HepG2 (cell line): ENCODE measurements around the gene ZNF844. TPM values are rescaled to one million over a fixed set of nuclear protein-coding genes. Genes with fewer than 3 reads are reported as not detected.

Source experiments
- ATAC-seq: fragments of 200-7000 bp; cut with Tn5 transposase; 3 replicates; pipeline ENCODE4 v1.9.1; 2020; ENCODE audit warnings: mild to moderate bottlenecking, moderate library complexity
- BruUV-seq: library from RNA; stranded (reverse); fragments of 400-500 nt; replicated peaks from 2 replicates; lab custom pipeline; 2021; lab: Mats Ljungman, UMichigan
- CTCF ChIA-PET: fragments of 300-600 bp; formaldehyde crosslinking; extraction: SDS; loops from one replicate; lab custom pipeline; 2021; ENCODE audit warnings: low total read pairs, inconsistent platforms, low intra/inter-chr PET ratio; lab: Yijun Ruan, JAX
- POLR2A ChIA-PET: fragments of 350-600 bp; sonication (Branson Sonifier 250); formaldehyde crosslinking; loops from one replicate; lab custom pipeline; 2020; ENCODE audit warnings: antibody characterized with exemption, inconsistent platforms; lab: Yijun Ruan, JAX
- DNase-seq: peaks from one replicate; pipeline ENCODE4 v3.0.0-alpha.2; 2015; ENCODE audit warnings: low spot score
- FAIRE-seq: peaks from 3 replicates; lab custom pipeline; 2011; peaks lifted over from hg19 to GRCh38; lab: Jason Lieb, UNC
- H2AFZ ChIP-seq: one replicate; pipeline ENCODE4 v1.6.1; 2011; ENCODE audit warnings: low read length, inconsistent platforms
- H3K27ac ChIP-seq: fragments of 300-600 bp; 3 replicates; pipeline ENCODE4 v1.8.0; 2011; ENCODE audit warnings: mixed run types, mild to moderate bottlenecking, mixed read lengths, low read length, inconsistent platforms; ENCODE audit not compliant: insufficient read depth; ENCODE audit errors: extremely low read length
- H3K27me3 ChIP-seq, 2 experiments: fragments of 200-600 bp in 1 of 2; 2 replicates in 1 of 2; 3 replicates in 1 of 2; pipeline versions ENCODE4 v1.6.0 to v1.8.0; 2011; ENCODE audit warnings: low read length in 2 of 2, mild to moderate bottlenecking in 2 of 2, moderate library complexity in 2 of 2, inconsistent platforms in 1 of 2; ENCODE audit not compliant: insufficient read depth in 2 of 2, control insufficient read depth in 1 of 2
- H3K36me3 ChIP-seq, 2 experiments: fragments of 200-600 bp in 1 of 2; replicated peaks in 1 of 2; 2 replicates in 1 of 2; 3 replicates in 1 of 2; pipeline versions ENCODE4 v1.5.1 to v1.8.0; 2011; ENCODE audit warnings: low read length in 2 of 2, inconsistent platforms in 1 of 2; ENCODE audit not compliant: insufficient read depth in 2 of 2, control insufficient read depth in 1 of 2
- H3K4me1 ChIP-seq: 2 replicates; pipeline ENCODE4 v1.5.1; 2012; ENCODE audit warnings: low read length, inconsistent platforms; ENCODE audit not compliant: insufficient read depth
- H3K4me2 ChIP-seq: 2 replicates; pipeline ENCODE4 v1.6.0; 2011; ENCODE audit warnings: low read depth, low read length, inconsistent platforms
- H3K4me3 ChIP-seq, 3 experiments: fragments of 200-600 bp in 1 of 3; sonication (generic), shearing (Covaris generic) in 1 of 3; replicated peaks in 1 of 3; 2 replicates each; pipeline ENCODE4 v1.5.1; 2011 to 2016; ENCODE audit warnings: low read length in 3 of 3, inconsistent platforms in 2 of 3, low read depth in 2 of 3, mild to moderate bottlenecking in 2 of 3, control low read depth in 1 of 3, mixed read lengths in 1 of 3; ENCODE audit not compliant: insufficient read depth in 1 of 3
- H3K79me2 ChIP-seq: one replicate; pipeline ENCODE4 v1.6.1; 2011; ENCODE audit warnings: low read length, inconsistent platforms; ENCODE audit not compliant: insufficient read depth
- H3K9ac ChIP-seq: 2 replicates; pipeline ENCODE4 v1.6.0; 2011; ENCODE audit warnings: mild to moderate bottlenecking, low read depth, low read length, inconsistent platforms; ENCODE audit not compliant: insufficient read depth
- H3K9me3 ChIP-seq: 2 replicates; pipeline ENCODE4 v1.5.1; 2012; ENCODE audit warnings: mild to moderate bottlenecking, low read length
- H4K20me1 ChIP-seq: 2 replicates; pipeline ENCODE4 v1.6.0; 2011; ENCODE audit warnings: inconsistent platforms, mild to moderate bottlenecking, low read length, moderate library complexity; ENCODE audit not compliant: insufficient read depth
- GABPA ChIP-seq, 2 experiments: IDR thresholded peaks; 2 replicates each; pipeline ENCODE4 v1.6.1; 2011 to 2016; ENCODE audit warnings: low read depth in 2 of 2, low read length in 1 of 2, missing biosample characterization in 1 of 2, missing genetic modification characterization in 1 of 2
- HOXA5 ChIP-seq: sonication (generic); formaldehyde crosslinking; IDR thresholded peaks from 2 replicates; pipeline ENCODE4 v1.4.0; 2020; ENCODE audit warnings: missing genetic modification reagents
- MEF2D ChIP-seq: sonication (generic); formaldehyde crosslinking; IDR thresholded peaks from 2 replicates; pipeline ENCODE4 v1.5.1; 2020; ENCODE audit warnings: mild to moderate bottlenecking, missing genetic modification reagents
- RARG ChIP-seq: sonication (generic); formaldehyde crosslinking; IDR thresholded peaks from 2 replicates; pipeline ENCODE4 v1.4.0; 2020; ENCODE audit warnings: low read depth, mild to moderate bottlenecking, missing genetic modification reagents
- TAF1 ChIP-seq: sonication (generic); formaldehyde crosslinking; IDR thresholded peaks from 2 replicates; pipeline ENCODE4 v1.4.0; 2020; ENCODE audit warnings: missing genetic modification reagents
- ZFP91 ChIP-seq: sonication (generic); formaldehyde crosslinking; IDR thresholded peaks from 2 replicates; pipeline ENCODE4 v1.9.0; 2022; ENCODE audit warnings: missing genetic modification reagents, mild to moderate bottlenecking, borderline replicate concordance
- ZNF326 ChIP-seq: sonication (generic); formaldehyde crosslinking; IDR thresholded peaks from 2 replicates; pipeline ENCODE4 v1.4.0; 2020; ENCODE audit warnings: missing genetic modification reagents, borderline replicate concordance
- ZNF513 ChIP-seq: sonication (generic); formaldehyde crosslinking; conservative IDR thresholded peaks from 2 replicates; pipeline ENCODE4 v1.5.0; 2020; ENCODE audit warnings: missing genetic modification reagents
- WGBS: methylation state at CpG from one replicate; pipeline ENCODE4 v1.1.6; 2017; ENCODE audit warnings: low lambda C conversion rate; 5-methylcytosine and 5-hydroxymethylcytosine counted together
- in situ Hi-C: cut with HindIII; loops from 2 replicates; pipeline ENCODE4 v1.10.0; 2017; ENCODE audit warnings: low pct_unique_long_range_greater_than_20kb; ENCODE audit not compliant: extremely low pct_ligation_motif_present
- intact Hi-C: fragments of 100-400 bp; cut with micrococcal nuclease; formaldehyde crosslinking; loops from one replicate; pipeline ENCODE4 v1.10.0; 2022; ENCODE audit not compliant: unreplicated experiment
- polyA plus RNA-seq, 8 experiments: library from polyadenylated mRNA; depleted of rRNA in 3 of 8; stranded (reverse) in 7 of 8; unstranded in 1 of 8; fragments of >200 nt; fragmentation: Illumina TruSeq in 4 of 8; extraction: Trizol in 4 of 8; gene quantifications; 2 replicates each; pipeline versions ENCODE4 v1.2.1 to v1.2.3, GENCODE V29; 2011 to 2016; ENCODE audit warnings: low read depth in 4 of 8, missing spikeins in 1 of 8, mixed read lengths in 1 of 8; ENCODE audit not compliant: insufficient read depth in 1 of 8
- total RNA-seq, 5 experiments: library from RNA; depleted of rRNA; stranded (reverse); fragments of >200 nt; fragmentation: Illumina TruSeq; extraction: Trizol; gene quantifications; 2 replicates each; pipeline ENCODE4 v1.2.3, GENCODE V29; 2016; ENCODE audit warnings: low read depth in 1 of 5
- TF ChIP-seq, protein P1 (sequence below): IDR thresholded peaks from 2 replicates; pipeline ENCODE4 v1.6.1; 2016; ENCODE audit warnings: control low read depth
- TF ChIP-seq, protein P2 (sequence below): sonication (generic); formaldehyde crosslinking; IDR thresholded peaks from 2 replicates; pipeline ENCODE4 v1.5.1; 2020; ENCODE audit warnings: mild to moderate bottlenecking, missing genetic modification reagents, moderate library complexity

The ZNF844 gene
- total and polyA plus RNA-seq, 2 of the 13 experiments (the other 11 are each of a cell fraction or from before 2014, with no cell fraction given): 1.0 to 3.2 TPM

- TF ChIP-seq ZNF513 (CRISPR knock-in tag): no peak
- TF ChIP-seq, all 625 proteins: peak for 2
Measured at GRCh38 chr19:12034620-12035019, 29.9 kb upstream of the ZNF844 start (continued).

- Histone ChIP-seq H4K20me1 (no peaks in the 10 kb centered on the region), H3K4me2 (peak within 1 kb of the TSS; percentile 97), H3K27ac (peak within 1 kb of the TSS; percentile 81), H2AFZ (peak within 1 kb of the TSS; percentile 94), H3K36me3 (no peaks in the 10 kb centered on the region), H3K4me3 (peak within 1 kb of the TSS; percentile 86 to 94 (median 89)), H3K9ac (peak within 1 kb of the TSS; percentile 94), H3K27me3 (no peaks in the 10 kb centered on the region; a peak in 1 of 5 replicates), H3K9me3 (no peaks in the 10 kb centered on the region), H3K4me1 (peaks cover 10% of the 10 kb centered on the region), H3K79me2 (peaks cover 7% of the 10 kb centered on the region)
- intact Hi-C loops (no loop called here), in situ Hi-C loops (no loop called here)
- ChIA-PET CTCF (no interaction called here), POLR2A (interaction anchor here (0.5 to 3.1 kb wide), 9 partner anchors 13 to 340 kb away, joined by 3 to 47 read pairs (median 4); partner anchors contain the start of genes ZNF563, ZNF69 and ZNF878)
- whole genome bisulfite sequencing: 8% methylated on average over 18 of the region's 68 CpGs
- DNase-seq: peak; percentile 84
- no TSS peak for BruUV-seq
- ATAC-seq: peak; percentile 99
- FAIRE-seq: peak; percentile 80
- TF ChIP-seq, protein P1, sequence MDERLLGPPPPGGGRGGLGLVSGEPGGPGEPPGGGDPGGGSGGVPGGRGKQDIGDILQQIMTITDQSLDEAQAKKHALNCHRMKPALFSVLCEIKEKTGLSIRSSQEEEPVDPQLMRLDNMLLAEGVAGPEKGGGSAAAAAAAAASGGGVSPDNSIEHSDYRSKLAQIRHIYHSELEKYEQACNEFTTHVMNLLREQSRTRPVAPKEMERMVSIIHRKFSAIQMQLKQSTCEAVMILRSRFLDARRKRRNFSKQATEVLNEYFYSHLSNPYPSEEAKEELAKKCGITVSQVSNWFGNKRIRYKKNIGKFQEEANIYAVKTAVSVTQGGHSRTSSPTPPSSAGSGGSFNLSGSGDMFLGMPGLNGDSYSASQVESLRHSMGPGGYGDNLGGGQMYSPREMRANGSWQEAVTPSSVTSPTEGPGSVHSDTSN (CRISPR knock-in tag): peak; percentile 78
- no peak for TF ChIP-seq RARG (CRISPR knock-in tag)
- TF ChIP-seq TAF1 (CRISPR knock-in tag): peak; percentile 69; the same call in 1 of the 2 replicates
- peak; percentile 83 for TF ChIP-seq MEF2D (CRISPR knock-in tag)
- no peak for TF ChIP-seq GABPA (IDR thresholded peaks at IDR 0.05; ENCODE audit: low read depth, low read length)
- no peak for TF ChIP-seq GABPA (CRISPR knock-in tag; IDR thresholded peaks at IDR 0.05; ENCODE audit: low read depth)
- peak; percentile 77; the same call in 1 of the 2 replicates for TF ChIP-seq ZFP91 (CRISPR knock-in tag)
- TF ChIP-seq HOXA5 (CRISPR knock-in tag): peak; percentile 61; the same call in 1 of the 2 replicates
- TF ChIP-seq, protein P2, sequence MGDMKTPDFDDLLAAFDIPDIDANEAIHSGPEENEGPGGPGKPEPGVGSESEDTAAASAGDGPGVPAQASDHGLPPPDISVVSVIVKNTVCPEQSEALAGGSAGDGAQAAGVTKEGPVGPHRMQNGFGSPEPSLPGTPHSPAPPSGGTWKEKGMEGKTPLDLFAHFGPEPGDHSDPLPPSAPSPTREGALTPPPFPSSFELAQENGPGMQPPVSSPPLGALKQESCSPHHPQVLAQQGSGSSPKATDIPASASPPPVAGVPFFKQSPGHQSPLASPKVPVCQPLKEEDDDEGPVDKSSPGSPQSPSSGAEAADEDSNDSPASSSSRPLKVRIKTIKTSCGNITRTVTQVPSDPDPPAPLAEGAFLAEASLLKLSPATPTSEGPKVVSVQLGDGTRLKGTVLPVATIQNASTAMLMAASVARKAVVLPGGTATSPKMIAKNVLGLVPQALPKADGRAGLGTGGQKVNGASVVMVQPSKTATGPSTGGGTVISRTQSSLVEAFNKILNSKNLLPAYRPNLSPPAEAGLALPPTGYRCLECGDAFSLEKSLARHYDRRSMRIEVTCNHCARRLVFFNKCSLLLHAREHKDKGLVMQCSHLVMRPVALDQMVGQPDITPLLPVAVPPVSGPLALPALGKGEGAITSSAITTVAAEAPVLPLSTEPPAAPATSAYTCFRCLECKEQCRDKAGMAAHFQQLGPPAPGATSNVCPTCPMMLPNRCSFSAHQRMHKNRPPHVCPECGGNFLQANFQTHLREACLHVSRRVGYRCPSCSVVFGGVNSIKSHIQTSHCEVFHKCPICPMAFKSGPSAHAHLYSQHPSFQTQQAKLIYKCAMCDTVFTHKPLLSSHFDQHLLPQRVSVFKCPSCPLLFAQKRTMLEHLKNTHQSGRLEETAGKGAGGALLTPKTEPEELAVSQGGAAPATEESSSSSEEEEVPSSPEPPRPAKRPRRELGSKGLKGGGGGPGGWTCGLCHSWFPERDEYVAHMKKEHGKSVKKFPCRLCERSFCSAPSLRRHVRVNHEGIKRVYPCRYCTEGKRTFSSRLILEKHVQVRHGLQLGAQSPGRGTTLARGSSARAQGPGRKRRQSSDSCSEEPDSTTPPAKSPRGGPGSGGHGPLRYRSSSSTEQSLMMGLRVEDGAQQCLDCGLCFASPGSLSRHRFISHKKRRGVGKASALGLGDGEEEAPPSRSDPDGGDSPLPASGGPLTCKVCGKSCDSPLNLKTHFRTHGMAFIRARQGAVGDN (CRISPR knock-in tag): peak; percentile 78
- no peak for TF ChIP-seq ZNF326 (CRISPR knock-in tag)
Measured at GRCh38 chr19:12035220-12036172, 29.0 kb upstream of the ZNF844 start, which contains the start of gene ZNF433. Gene ZNF433, minus strand, starts transcription at chr19:12035679. Its CDS starts 140 bp downstream, at chr19:12035539.
